Vagina (tissue), 2 donors: ENCODE measurements around the gene SET. TPM values are rescaled to one million over a fixed set of nuclear protein-coding genes. Genes with fewer than 3 reads are reported as not detected.

Source experiments
- DNase-seq, 2 donors: peaks; one replicate each; pipeline ENCODE4 v3.0.0-alpha.2; 2017; ENCODE audit errors: extremely low spot score in 2 of 2
- H3K27ac ChIP-seq: fragments of 200-600 bp; sonication (generic); one replicate; pipeline ENCODE4 v1.5.1; 2019
- H3K27me3 ChIP-seq: fragments of 200-600 bp; sonication (generic); one replicate; pipeline ENCODE4 v1.5.1; 2019
- H3K36me3 ChIP-seq, 2 donors: fragments of 200-600 bp; sonication (generic); one replicate each; pipeline ENCODE4 v1.5.1; 2017 to 2019
- H3K4me1 ChIP-seq: fragments of 200-600 bp; sonication (generic); one replicate; pipeline ENCODE4 v1.5.1; 2019
- H3K4me3 ChIP-seq, 2 donors: fragments of 200-600 bp; sonication (generic); 1 replicate in 1 of 2; 2 replicates in 1 of 2; pipeline ENCODE4 v1.5.1; 2016 to 2019
- H3K9me3 ChIP-seq: fragments of 200-600 bp; sonication (generic); one replicate; pipeline ENCODE4 v1.5.1; 2019
- POLR2A ChIP-seq, 2 donors: fragments of 450-650 bp; IDR thresholded peaks; one replicate each; pipeline ENCODE4 v1.6.1; 2017; ENCODE audit warnings: antibody characterized with exemption in 2 of 2, mild to moderate bottlenecking in 2 of 2, moderate library complexity in 2 of 2
- POLR2AphosphoS5 ChIP-seq, 2 donors: sonication (generic); formaldehyde crosslinking; IDR thresholded peaks; one replicate each; pipeline ENCODE4 v1.9.0; 2017; ENCODE audit warnings: antibody characterized with exemption in 2 of 2, mild to moderate bottlenecking in 2 of 2, low read depth in 1 of 2; ENCODE audit not compliant: insufficient read depth in 1 of 2
- intact Hi-C: fragments of 100-400 bp; cut with DNase I; formaldehyde crosslinking; loops from one replicate; pipeline ENCODE4 v1.15.1; 2023
- total RNA-seq: library from RNA; depleted of rRNA; stranded (reverse); fragments of >200 nt; gene quantifications from one replicate; pipeline ENCODE4 v1.2.3, GENCODE V29; 2016
- TF ChIP-seq, protein P1 (sequence below), 3 experiments: fragments of 450-650 bp in 2 of 3; fragments of 200-600 bp in 1 of 3; sonication (generic) in 1 of 3; IDR thresholded peaks; one replicate each; pipeline ENCODE4 v1.5.1; 2017 to 2019; ENCODE audit warnings: antibody characterized with exemption in 3 of 3, mild to moderate bottlenecking in 2 of 3, moderate library complexity in 2 of 3

Gene SET
- total RNA-seq, 1 donor from 2014 or later, result 137 TPM

GRCh38 chr9:128706671-128707381 lies 17.8 kb downstream of the SET start:
- Histone ChIP-seq H3K36me3 (no peaks in the 10 kb centered on the region), H3K9me3 (no peaks in the 10 kb centered on the region), H3K4me3 (no peak overlapping the region), H3K27ac (no peak overlapping the region), H3K4me1 (peaks cover 13% of the 10 kb centered on the region), H3K27me3 (no peaks in the 10 kb centered on the region)
- TF ChIP-seq POLR2A (IDR thresholded peaks at IDR 0.05), result no peak
- TF ChIP-seq, protein P1, sequence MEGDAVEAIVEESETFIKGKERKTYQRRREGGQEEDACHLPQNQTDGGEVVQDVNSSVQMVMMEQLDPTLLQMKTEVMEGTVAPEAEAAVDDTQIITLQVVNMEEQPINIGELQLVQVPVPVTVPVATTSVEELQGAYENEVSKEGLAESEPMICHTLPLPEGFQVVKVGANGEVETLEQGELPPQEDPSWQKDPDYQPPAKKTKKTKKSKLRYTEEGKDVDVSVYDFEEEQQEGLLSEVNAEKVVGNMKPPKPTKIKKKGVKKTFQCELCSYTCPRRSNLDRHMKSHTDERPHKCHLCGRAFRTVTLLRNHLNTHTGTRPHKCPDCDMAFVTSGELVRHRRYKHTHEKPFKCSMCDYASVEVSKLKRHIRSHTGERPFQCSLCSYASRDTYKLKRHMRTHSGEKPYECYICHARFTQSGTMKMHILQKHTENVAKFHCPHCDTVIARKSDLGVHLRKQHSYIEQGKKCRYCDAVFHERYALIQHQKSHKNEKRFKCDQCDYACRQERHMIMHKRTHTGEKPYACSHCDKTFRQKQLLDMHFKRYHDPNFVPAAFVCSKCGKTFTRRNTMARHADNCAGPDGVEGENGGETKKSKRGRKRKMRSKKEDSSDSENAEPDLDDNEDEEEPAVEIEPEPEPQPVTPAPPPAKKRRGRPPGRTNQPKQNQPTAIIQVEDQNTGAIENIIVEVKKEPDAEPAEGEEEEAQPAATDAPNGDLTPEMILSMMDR (IDR thresholded peaks at IDR 0.05), result no peak
- TF ChIP-seq POLR2AphosphoS5 (IDR thresholded peaks at IDR 0.05; ENCODE audit: insufficient read depth in 1 of 2, low read depth in 1 of 2), result no peak
- peak in 1 of 2 donors; percentile 82 for DNase-seq
- intact Hi-C loops, result no loop called here

DNA sequence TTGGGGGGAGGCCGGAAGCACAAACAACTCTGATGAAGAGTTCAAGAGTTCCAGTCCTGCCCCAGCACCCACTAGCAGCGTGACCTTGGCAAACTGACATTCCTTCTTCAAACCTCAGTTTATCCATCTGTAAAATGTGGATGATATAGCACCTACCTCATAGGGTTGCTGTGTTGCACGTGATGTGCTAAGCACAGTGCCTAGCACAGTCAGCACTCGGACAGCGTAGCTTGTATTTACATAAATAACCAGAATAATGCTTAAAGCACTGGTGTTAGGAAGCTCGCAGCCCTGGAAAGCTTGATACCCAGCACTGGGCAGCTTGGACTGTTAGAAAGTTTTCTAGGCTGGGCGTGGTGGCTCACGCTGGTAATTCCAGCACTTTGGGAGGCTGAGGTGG lies 18.4 kb downstream of the SET start:
- no peak overlapping the region for H3K4me3 ChIP-seq
- intact Hi-C loops, result no loop called here
- no peak overlapping the region for H3K27ac ChIP-seq
- no peaks in the 10 kb centered on the region for H3K36me3 ChIP-seq
- TF ChIP-seq, protein P1 (IDR thresholded peaks at IDR 0.05), result no peak
- no peak for TF ChIP-seq POLR2A (IDR thresholded peaks at IDR 0.05)
- no peak for TF ChIP-seq POLR2AphosphoS5 (IDR thresholded peaks at IDR 0.05; ENCODE audit: insufficient read depth in 1 of 2, low read depth in 1 of 2)
- no peaks in the 10 kb centered on the region for H3K27me3 ChIP-seq
- no peaks in the 10 kb centered on the region for H3K9me3 ChIP-seq
- DNase-seq, result no peak
- peaks cover 9% of the 10 kb centered on the region for H3K4me1 ChIP-seq

GRCh38 chr9:128712451-128713410 lies 23.7 kb downstream of the SET start:
- DNase-seq, result peak in 1 of 2 donors; percentile 79
- intact Hi-C loops, result no loop called here
- Histone ChIP-seq H3K36me3 (no peaks in the 10 kb centered on the region), H3K9me3 (no peaks in the 10 kb centered on the region), H3K27me3 (no peaks in the 10 kb centered on the region), H3K27ac (no peak overlapping the region), H3K4me3 (no peak overlapping the region), H3K4me1 (no peaks in the 10 kb centered on the region)
- TF ChIP-seq, protein P1 (IDR thresholded peaks at IDR 0.05), result no peak
- TF ChIP-seq POLR2AphosphoS5 (IDR thresholded peaks at IDR 0.05; ENCODE audit: insufficient read depth in 1 of 2, low read depth in 1 of 2) (no peak), POLR2A (IDR thresholded peaks at IDR 0.05) (no peak)

DNA sequence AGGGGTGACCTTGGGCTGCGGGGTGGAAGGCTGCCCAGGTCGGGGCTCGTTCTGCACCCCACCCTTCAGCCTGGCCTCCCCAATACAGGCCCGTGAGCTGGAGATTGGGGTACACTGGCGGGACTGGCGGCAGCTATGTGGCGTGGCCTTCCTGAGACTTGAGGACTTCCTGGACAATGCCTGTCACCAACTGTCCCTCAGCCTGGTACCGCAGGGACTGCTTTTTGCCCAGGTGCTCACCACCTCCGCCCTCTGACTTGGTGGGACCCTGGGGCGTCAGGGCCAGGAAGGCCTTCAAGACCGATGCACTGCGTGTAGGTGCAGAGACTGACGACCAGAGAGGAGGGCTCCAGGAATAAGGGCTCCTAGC lies 24.4 kb downstream of the SET start:
- DNase-seq, result no peak

More for the DNA sequence above, 24.4 kb downstream of the SET start:
- no peaks in the 10 kb centered on the region for H3K27me3 ChIP-seq
- no peaks in the 10 kb centered on the region for H3K4me1 ChIP-seq
- intact Hi-C loops, result no loop called here
- H3K4me3 ChIP-seq, result no peak overlapping the region
- TF ChIP-seq POLR2AphosphoS5 (IDR thresholded peaks at IDR 0.05; ENCODE audit: insufficient read depth in 1 of 2, low read depth in 1 of 2) (no peak), POLR2A (IDR thresholded peaks at IDR 0.05) (no peak)
- TF ChIP-seq, protein P1 (IDR thresholded peaks at IDR 0.05), result no peak
- H3K9me3 ChIP-seq, result no peaks in the 10 kb centered on the region
- no peaks in the 10 kb centered on the region for H3K36me3 ChIP-seq
- H3K27ac ChIP-seq, result no peak overlapping the region
